Thymus (tissue), 14 donors: Measurements from ENCODE around the gene SHOX. TPM values are rescaled to one million over a fixed set of nuclear protein-coding genes. Genes with fewer than 3 reads are reported as not detected.
"Not testable (repeated sequence)": the region's sequence is repeated elsewhere in the genome, so short reads cannot be mapped to it uniquely, and the experiment has no call there.

Source experiments
- DNase-seq, 9 donors: peaks; one replicate each; pipeline ENCODE4 v3.0.0-alpha.2; 2013; ENCODE audit warnings: low spot score in 9 of 9, low read depth in 6 of 9, missing footprints in 1 of 9
- H3K27ac ChIP-seq, 2 donors: one replicate each; pipeline ENCODE4 v1.5.1; 2013; ENCODE audit warnings: control low read depth in 1 of 2, low read depth in 1 of 2, low read length in 1 of 2, mild to moderate bottlenecking in 1 of 2, moderate library complexity in 1 of 2
- H3K27me3 ChIP-seq, 2 donors: one replicate each; pipeline ENCODE4 v1.5.1; 2013; ENCODE audit warnings: low read length in 1 of 2; ENCODE audit not compliant: control insufficient read depth in 2 of 2, insufficient read depth in 1 of 2
- H3K36me3 ChIP-seq, 2 donors: one replicate each; pipeline ENCODE4 v1.5.1; 2013; ENCODE audit warnings: low read length in 1 of 2, mild to moderate bottlenecking in 1 of 2, moderate library complexity in 1 of 2; ENCODE audit not compliant: control insufficient read depth in 2 of 2, insufficient read depth in 2 of 2
- H3K4me1 ChIP-seq, 2 donors: one replicate each; pipeline ENCODE4 v1.5.1; 2013; ENCODE audit warnings: low read length in 2 of 2; ENCODE audit not compliant: control insufficient read depth in 2 of 2, insufficient read depth in 2 of 2
- H3K4me3 ChIP-seq, 2 donors: one replicate each; pipeline ENCODE4 v1.5.1; 2013; ENCODE audit warnings: low read length in 2 of 2, control low read depth in 1 of 2, mild to moderate bottlenecking in 1 of 2
- H3K9me3 ChIP-seq, 2 donors: one replicate each; pipeline ENCODE4 v1.5.1; 2013; ENCODE audit warnings: low read length in 1 of 2, mild to moderate bottlenecking in 1 of 2; ENCODE audit not compliant: control insufficient read depth in 2 of 2, insufficient read depth in 1 of 2
- WGBS: extraction: QIAGEN DNeasy Blood & Tissue Kit; methylation state at CpG from one replicate; pipeline ENCODE4 v1.1.7; 2013; 5-methylcytosine and 5-hydroxymethylcytosine counted together
- long read RNA-seq, 10 donors: transcript quantifications; one replicate each; lab custom pipeline, GENCODE V29; 2026
- polyA plus RNA-seq: library from polyadenylated mRNA; stranded (reverse); fragments of 200-250 nt; gene quantifications from one replicate; pipeline ENCODE4 v1.2.3, GENCODE V29; 2013
- total RNA-seq: library from RNA; stranded (reverse); fragments of 120-200 nt; gene quantifications from one replicate; pipeline ENCODE4 v1.2.4, GENCODE V29; 2013
- donor health status: healthy.

The SHOX gene
- total RNA-seq (not detected), polyA plus RNA-seq (0.02 TPM)
- long read RNA-seq, donor 1: 0 reads
- long read RNA-seq, donor 2: 0 reads
- long read RNA-seq, donor 3: 0 reads
- long read RNA-seq, donor 4: 0 reads
- long read RNA-seq, donor 5: 0 reads
- long read RNA-seq, donor 6: 0 reads
- long read RNA-seq, donor 7: 0 reads
- long read RNA-seq, donor 8: 0 reads
- long read RNA-seq, donor 9: 0 reads
- long read RNA-seq, donor 10: 0 reads

DNA sequence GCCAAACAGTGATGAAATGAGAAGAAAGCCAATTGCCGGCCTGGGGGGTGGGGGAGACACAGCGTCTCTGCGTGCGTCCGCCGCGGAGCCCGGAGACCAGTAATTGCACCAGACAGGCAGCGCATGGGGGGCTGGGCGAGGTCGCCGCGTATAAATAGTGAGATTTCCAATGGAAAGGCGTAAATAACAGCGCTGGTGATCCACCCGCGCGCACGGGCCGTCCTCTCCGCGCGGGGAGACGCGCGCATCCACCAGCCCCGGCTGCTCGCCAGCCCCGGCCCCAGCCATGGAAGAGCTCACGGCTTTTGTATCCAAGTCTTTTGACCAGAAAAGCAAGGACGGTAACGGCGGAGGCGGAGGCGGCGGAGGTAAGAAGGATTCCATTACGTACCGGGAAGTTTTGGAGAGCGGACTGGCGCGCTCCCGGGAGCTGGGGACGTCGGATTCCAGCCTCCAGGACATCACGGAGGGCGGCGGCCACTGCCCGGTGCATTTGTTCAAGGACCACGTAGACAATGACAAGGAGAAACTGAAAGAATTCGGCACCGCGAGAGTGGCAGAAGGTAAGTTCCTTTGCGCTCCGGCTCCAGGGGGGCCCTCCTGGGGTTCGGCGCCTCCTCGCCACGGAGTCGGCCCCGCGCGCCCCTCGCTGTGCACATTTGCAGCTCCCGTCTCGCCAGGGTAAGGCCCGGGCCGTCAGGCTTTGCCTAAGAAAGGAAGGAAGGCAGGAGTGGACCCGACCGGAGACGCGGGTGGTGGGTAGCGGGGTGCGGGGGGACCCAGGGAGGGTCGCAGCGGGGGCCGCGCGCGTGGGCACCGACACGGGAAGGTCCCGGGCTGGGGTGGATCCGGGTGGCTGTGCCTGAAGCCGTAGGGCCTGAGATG is at the start of gene SHOX:
Gene SHOX, plus strand, starts transcription at position 180 of the 885 bp plus-strand sequence. Its CDS starts 107 bp downstream, at position 287.
- Histone ChIP-seq H3K36me3 (no peaks in the 10 kb centered on the region), H3K4me1 (no peaks in the 10 kb centered on the region), H3K9me3 (no peaks in the 10 kb centered on the region), H3K27ac (no peak within 1 kb of the TSS), H3K27me3 (peaks cover 65 to 80% of the 10 kb centered on the region in 2 donors), H3K4me3 (no peak within 1 kb of the TSS)
- 6% methylated on average over 84 of the region's 84 CpGs for WGBS
- DNase-seq: no peak

- Histone ChIP-seq H3K36me3 (no peaks in the 10 kb centered on the region), H3K27me3 (no peaks in the 10 kb centered on the region), H3K4me3 (no peak overlapping the region), H3K9me3 (no peaks in the 10 kb centered on the region), H3K27ac (no peak overlapping the region), H3K4me1 (no peaks in the 10 kb centered on the region)
- no peak for DNase-seq
- WGBS: 93% methylated on average over 1 of the region's 1 CpG
Measured at GRCh38 chrX:581066-581465, 49.5 kb upstream of the SHOX start.

DNA sequence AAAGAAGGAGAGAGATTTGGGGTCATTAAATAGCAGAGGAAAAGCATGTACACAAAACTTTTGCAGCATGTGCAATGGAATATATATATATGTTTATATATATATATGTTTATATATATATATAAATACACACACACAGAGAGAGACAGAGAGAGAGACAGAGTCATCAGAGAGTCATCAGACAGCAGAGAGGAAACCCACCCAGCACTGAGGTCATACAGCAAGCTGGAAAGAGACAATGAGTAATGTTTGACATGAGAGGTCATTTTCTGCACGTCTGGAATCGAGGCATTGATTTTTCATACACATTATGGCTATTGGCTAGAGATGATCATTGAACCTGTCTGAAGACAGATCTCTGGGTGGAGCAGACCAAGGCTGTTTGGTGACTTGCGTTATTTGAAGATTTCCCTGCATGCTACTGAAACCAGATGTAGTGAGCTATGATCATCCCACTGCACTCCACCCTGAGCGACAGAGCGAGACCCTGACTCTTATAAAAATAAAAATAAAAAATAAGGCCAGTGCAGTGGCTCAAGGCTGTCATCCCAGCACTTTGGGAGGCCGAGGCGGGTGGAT is 48.8 kb upstream of the SHOX start:
- Histone ChIP-seq H3K4me1 (no peaks in the 10 kb centered on the region), H3K27me3 (no peaks in the 10 kb centered on the region), H3K36me3 (no peaks in the 10 kb centered on the region), H3K27ac (no peak overlapping the region), H3K9me3 (no peaks in the 10 kb centered on the region), H3K4me3 (no peak overlapping the region)
- 82% methylated on average over 7 of the region's 7 CpGs for WGBS
- peak in 1 of 9 donors; percentile 23 for DNase-seq

DNA sequence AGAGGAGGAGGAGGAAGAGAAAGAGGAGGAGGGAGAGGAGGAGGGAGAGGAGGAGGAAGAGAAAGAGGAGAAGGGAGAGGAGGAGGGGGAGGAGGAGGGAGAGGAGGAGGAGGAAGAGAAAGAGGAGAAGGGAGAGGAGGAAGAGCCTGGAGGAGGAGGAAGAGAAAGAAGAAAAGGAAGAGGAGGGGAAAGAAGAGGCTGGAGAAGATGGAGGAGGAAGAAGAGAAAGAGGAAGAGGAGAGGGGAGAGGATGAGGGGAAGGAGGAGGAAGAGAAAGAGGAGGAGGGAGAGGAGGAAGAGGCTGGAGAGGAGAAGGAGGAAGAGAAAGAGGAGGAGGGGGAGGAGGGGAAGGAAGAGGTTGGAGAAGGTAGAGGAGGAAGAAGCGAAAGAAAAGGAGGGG is 46.0 kb upstream of the SHOX start:
- Histone ChIP-seq H3K4me3 (no peak overlapping the region), H3K9me3 (no peaks in the 10 kb centered on the region), H3K27ac (no peak overlapping the region), H3K36me3 (no peaks in the 10 kb centered on the region), H3K27me3 (no peaks in the 10 kb centered on the region), H3K4me1 (no peaks in the 10 kb centered on the region)
- WGBS: 35% methylated on average over 1 of the region's 1 CpG
- DNase-seq: no peak

DNA sequence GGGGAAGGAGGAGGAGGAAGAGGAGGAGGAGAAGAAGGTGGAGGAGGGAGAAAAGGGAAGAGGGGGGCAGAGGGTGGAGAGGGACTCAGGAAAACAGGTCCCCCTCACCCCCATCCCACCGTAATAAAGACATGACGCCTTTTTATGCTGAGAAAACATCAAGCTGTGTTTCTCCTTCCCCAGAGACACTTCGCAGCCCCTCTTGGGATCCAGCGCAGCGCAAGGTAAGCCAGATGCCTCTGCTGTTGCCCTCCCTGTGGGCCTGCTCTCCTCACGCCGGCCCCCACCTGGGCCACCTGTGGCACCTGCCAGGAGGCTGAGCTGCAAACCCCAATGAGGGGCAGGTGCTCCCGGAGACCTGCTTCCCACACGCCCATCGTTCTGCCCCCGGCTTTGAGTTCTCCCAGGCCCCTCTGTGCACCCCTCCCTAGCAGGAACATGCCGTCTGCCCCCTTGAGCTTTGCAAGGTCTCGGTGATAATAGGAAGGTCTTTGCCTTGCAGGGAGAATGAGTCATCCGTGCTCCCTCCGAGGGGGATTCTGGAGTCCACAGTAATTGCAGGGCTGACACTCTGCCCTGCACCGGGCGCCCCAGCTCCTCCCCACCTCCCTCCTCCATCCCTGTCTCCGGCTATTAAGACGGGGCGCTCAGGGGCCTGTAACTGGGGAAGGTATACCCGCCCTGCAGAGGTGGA is 45.3 kb upstream of the SHOX start:
- no peaks in the 10 kb centered on the region for H3K4me1 ChIP-seq
- H3K9me3 ChIP-seq: no peaks in the 10 kb centered on the region
- 53% methylated on average over 21 of the region's 21 CpGs for WGBS

DNA sequence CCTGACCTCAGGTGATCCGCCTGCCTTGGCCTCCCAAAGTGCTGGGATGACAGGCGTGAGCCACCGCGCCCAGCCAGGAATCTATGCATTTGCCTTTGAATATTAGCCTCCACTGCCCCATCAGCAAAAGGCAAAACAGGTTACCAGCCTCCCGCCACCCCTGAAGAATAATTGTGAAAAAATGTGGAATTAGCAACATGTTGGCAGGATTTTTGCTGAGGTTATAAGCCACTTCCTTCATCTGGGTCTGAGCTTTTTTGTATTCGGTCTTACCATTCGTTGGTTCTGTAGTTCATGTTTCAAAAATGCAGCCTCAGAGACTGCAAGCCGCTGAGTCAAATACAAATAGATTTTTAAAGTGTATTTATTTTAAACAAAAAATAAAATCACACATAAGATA is 44.2 kb upstream of the SHOX start:
- Histone ChIP-seq H3K4me3 (no peak overlapping the region), H3K27ac (no peak overlapping the region), H3K36me3 (no peaks in the 10 kb centered on the region), H3K9me3 (no peaks in the 10 kb centered on the region), H3K4me1 (no peaks in the 10 kb centered on the region), H3K27me3 (no peaks in the 10 kb centered on the region)
- no peak for DNase-seq
- 89% methylated on average over 8 of the region's 8 CpGs for WGBS

More for the DNA sequence above, 45.3 kb upstream of the SHOX start:
- Histone ChIP-seq H3K27me3 (no peaks in the 10 kb centered on the region), H3K27ac (no peak overlapping the region), H3K4me3 (no peak overlapping the region), H3K36me3 (no peaks in the 10 kb centered on the region)
- DNase-seq: no peak

- not testable (repeated sequence) for H3K27me3 ChIP-seq, H3K36me3 ChIP-seq, H3K4me3 ChIP-seq, H3K9me3 ChIP-seq, DNase-seq, H3K27ac ChIP-seq, H3K4me1 ChIP-seq
- 84% methylated on average over 20 of the region's 20 CpGs for WGBS
Measured at GRCh38 chrX:589261-589660, 41.3 kb upstream of the SHOX start.

- Histone ChIP-seq H3K36me3 (no peaks in the 10 kb centered on the region), H3K4me1 (no peaks in the 10 kb centered on the region), H3K4me3 (no peak overlapping the region), H3K27ac (no peak overlapping the region), H3K9me3 (peaks cover 0 to 3% of the 10 kb centered on the region in 2 donors), H3K27me3 (no peaks in the 10 kb centered on the region)
- no peak for DNase-seq
- 82% methylated on average over 24 of the region's 24 CpGs for WGBS
Measured at GRCh38 chrX:590693-591404, 39.7 kb upstream of the SHOX start.
